GM21825 (cell line): ENCODE measurements around the gene GRK5.
"Not testable (repeated sequence)": the region's sequence is repeated elsewhere in the genome, so short reads cannot be mapped to it uniquely, and the experiment has no call there.

Experiments
- ATAC-seq: cut with Tn5 transposase; IDR thresholded peaks from one replicate; pipeline ENCODE4 v1.9.1; 2021; ENCODE audit warnings: mild to moderate bottlenecking, moderate library complexity; ENCODE audit not compliant: unreplicated experiment

GRK5 gene

DNA sequence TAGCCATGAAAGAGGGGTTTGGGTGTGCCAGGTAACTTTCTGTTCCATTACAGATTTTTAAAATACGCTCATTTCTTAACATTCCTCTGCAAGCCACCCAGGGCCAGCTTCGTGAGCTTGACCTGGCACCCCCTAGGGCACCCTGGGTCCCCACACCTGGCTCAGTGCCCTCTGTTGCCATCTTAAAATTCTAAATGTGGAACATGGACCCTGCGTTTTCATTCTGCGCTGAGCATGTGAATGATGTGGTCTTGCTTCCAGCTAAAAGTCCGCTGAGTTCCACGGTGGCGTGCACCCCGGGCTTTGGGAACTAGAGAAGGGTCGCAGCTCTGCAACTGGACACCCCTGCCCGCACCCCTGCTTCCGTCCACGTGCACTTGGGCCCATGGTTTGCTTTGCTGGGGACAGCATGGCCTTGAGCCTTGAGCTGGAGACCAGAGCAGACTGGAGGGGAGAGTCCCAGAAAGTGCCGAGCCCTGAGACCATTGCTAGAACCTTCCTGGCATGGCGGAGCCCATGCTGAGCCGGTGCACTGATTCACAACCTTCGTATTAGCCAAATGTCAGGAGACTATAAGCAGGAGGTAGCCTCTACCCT is 244.0 kb downstream of the GRK5 start:
- no peak for ATAC-seq

DNA sequence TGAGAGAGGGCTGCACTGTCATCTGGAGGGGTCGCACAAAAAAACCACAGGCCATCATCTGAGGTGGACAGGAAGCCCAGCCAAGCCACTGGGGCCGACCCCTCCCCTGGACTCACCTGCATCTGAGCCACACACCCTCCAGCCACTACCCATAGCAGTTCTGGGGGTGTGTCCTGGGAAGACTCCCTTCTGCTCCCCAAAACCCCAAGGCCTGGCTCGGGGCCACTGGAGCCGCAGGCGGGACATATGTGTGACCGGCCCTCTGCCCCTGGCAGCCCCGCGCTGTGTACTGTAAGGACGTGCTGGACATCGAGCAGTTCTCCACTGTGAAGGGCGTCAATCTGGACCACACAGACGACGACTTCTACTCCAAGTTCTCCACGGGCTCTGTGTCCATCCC is 245.0 kb downstream of the GRK5 start:
- no peak for ATAC-seq

DNA sequence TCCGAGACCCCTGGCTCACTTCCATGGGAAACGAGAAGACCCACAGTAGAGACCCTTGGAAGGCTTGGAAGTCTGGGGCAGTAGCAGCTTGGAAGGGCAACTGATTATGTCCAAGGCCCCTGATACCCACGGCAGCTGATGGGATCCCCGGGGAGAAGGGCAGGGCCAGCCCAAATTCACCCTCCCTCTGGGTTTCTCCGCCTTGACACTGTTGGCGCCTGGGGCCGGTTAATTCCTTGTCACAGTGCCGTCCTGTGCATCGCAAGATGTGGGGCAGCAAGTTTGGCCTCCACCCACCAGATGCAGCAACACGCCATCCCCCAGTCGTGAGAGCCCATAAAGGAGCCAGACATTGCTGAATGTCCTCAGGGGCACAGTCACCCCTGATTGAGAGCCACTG is 245.9 kb downstream of the GRK5 start:
- no peak for ATAC-seq

DNA sequence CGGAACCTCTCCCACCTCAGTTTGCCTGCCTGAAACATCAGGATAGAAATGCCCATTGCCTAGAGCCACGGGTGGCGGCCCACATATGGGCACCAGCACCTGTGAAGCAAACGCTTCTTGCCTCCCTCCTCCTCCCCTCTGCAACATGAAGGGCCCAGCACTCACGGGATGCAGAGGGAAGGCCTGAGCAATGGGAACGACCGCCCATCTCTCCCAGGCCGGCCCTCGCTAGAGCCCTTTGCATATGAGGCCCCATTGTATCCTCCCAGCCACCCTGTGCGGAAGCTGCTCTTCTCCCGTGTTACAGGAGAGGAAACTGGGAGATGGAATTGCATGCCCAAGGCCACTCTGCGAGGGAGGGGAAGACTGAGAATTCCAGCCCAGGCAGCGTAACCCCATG is 246.9 kb downstream of the GRK5 start:
- ATAC-seq, result no peak

DNA sequence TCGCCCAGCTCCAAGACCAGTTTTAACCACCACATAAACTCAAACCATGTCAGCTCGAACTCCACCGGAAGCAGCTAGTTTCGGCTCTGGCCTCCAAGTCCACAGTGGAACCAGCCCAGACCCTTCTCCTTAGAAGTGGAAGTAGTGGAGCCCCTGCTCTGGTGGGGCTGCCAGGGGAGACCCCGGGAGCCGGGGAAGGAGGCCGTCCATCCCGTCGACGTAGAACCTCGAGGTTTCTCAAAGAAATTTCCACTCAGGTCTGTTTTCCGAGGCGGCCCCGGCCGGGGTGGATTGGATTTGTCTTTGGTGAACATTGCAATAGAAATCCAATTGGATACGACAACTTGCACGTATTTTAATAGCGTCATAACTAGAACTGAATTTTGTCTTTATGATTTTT is 247.6 kb downstream of the GRK5 start:
- no peak for ATAC-seq

DNA sequence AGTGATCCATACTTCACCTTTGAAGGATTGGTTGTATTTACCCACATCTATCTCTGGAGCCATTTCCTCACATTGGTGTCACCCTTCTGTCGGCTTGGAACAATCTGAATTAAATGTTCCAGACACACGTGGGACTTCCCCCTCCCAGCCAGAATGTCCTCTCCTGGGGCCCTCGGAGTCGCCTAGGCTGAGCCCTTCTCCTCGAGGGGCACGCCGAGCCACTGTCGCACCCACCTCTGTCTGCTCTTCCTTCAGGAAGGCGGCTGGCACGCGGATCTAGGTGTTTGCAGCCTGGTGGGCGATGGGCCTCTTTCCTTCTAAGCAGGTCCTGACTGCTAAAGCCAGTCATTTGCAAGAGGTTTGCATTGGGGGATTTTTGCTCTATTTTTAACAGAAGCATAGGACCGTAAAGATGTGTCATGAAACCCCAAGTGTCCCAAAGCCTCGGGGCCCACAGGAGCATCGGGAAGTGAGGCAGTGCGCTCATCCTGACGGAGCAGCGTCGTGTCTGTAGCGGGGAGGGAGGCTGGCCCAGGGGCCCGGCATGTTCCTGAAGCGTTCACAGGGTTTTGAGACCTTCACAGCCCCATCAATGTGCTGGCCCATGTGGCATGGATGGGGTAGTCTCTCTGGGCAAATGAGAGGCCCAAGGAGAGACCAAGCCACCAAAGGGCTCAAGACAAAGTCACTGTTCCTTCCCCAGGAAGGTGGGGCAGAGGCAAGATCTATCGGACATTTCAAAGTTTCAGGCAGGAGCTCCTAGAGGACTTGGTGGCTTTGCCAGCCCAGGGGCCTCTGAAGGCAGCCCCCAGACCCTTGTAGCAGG is 248.5 kb downstream of the GRK5 start:
- no peak for ATAC-seq

DNA sequence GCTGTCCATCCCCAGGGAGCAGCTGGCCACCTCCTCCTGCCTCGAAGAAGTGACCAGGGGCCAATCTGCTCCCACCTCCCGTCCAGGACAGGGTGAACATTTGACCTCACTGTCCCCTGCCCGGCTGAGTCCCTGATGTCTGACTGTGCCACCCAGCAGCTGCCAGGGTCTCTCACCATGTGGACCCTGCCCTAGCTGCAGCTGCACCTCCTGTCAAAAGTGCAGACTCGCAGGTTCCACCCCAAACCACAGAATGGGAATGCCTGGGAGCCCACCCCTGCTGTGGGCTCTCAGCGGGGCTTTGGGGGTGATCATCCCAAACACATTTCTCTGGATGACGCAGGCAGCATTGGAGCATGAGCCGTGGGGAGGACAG is 249.1 kb downstream of the GRK5 start:
- no peak for ATAC-seq

DNA sequence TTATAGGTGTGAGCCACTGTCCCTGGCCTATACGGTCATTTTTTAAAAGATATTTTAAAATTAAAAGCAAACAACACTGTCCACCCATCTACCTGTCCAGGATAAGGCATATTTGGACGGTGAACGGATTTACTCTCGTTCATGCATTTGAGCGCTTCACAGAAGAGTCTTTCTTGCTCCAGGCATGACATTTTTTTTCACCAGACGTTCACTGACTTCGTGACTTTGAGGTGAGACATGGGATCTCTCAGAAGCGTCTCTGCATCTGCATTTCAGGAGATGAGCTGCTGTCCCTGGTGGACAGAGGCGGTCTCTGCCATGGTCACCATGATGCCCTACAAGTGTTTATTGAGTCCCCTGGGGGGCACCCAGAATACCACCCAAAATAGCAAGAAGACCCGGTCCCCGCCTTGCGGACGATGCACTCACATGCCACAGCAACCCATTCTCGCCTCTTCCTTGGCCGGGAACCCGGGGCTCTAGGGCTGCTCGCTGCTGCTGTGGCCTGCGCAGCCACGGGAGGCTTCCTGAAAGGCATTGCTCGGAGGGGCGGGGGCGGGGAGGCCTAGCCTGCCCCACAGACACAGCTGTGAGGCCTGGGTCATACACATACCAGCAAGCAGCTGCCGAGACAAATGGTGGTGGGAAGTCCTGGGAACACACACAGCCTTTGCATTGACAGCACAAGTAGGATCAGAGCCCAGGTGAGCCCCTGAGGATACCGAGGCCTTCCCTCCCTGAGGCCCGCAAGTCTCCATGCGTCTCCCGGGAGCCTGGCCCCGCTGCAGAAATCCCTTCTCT is 250.8 kb downstream of the GRK5 start:
- ATAC-seq, result no peak

DNA sequence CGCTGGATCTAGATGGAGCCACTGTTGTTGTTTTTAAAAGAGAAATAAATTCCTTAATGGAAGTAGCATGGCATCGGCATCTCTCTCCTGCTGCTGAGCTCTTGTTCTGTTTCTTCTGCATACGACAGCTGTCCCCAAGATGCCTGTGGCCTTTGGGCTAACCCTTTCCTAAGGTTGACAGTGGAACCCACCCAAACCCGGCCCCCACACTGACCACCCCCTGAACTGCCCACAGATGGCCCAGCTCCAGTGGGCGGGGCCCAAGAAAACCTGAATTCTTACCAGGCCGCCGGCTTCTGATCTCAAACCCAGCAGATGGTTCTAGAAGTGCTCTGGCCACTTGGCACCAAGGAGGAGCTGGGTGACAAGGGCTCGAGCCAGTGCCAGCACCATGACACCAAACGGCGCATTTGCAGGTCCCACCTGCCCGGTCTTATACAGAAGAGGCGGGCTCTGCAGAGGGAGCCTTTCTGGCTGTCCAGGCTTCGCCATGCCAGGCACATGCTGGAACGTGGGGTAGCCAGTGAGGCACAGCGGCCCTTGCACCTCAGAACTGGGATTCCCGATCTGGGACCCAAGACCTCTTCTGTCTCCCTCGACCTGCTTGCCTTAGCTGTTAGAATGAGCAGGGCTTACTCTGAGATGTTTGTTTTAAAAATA is 252.4 kb downstream of the GRK5 start:
- ATAC-seq, result no peak

DNA sequence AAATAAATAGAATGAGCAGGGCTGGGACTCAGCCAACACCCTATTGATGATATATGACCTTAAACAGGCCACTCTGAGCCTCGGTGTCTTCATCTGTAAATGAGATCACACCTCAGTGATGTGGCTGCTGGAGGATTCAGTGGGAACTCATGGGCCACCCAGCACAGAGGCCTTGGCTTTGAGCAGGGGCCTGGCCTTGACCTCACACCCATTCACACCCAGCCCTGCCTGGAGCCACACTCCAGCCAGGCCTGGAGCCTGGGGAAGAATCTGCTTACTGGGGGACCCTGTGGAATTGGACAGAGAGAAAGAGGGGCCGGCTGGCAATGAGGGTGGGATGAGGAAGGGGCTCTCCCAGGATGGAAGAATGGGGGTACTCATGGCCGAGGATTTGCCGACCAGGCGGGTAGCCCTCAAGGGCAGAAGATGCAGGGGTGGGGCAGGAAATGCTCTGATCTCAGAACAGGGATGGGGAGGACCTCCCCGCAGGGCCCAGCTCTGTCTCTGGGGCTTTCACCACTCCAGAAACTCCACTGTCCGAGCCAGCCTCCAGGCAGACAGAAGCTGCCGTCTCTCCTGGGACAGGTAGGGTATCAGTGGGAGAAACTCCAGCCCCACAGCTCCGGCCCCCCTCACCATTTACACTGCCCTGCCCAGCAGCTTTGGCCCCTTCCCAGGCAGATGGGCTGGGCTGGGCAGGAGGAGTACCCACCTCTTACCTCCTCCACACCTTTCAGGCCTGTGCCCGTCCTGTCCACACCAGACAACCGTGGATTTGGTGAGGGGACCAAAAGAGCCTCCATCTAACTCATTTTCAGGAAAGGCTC is 253.2 kb downstream of the GRK5 start:
- ATAC-seq, result no peak

DNA sequence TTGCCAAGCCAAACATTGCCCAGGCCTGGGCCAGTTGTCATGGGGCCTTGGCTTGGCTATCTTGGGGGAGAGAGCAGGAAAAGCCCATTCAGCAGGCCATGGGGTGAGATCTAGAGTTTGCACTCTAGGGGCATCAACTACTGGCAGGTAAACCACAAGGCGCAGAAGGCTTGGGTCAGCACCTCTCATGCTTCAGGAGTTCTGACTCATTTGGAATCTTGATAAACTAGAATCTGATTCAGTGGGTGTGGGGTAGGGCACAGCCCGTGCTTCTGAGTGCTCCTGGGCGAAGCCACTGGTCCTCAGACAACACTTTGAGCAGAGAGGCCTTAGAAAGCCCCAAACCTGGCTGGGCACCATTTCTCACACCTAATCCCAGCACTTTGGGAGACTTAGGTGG is 254.0 kb downstream of the GRK5 start:
- no peak for ATAC-seq

DNA sequence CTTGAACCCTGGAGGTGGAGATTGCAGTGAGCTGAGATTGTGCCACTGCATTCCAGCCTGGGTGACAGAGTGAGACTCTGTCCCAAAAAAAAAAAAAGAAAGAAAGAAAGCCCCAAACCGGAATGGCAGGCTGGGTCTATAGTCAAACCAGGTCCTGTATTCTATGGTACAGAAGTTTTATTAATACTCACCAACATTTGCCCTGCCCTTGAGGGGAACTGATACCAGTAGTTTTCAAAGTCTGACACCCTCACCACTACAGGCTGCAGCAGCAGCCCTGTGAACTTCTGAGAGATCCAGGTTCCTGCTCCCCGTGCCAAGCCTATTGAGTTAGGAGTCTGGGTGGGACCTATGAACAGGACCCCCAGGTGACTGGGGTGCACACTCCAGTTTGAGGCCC is 254.6 kb downstream of the GRK5 start:
- peak; percentile 53 for ATAC-seq

DNA sequence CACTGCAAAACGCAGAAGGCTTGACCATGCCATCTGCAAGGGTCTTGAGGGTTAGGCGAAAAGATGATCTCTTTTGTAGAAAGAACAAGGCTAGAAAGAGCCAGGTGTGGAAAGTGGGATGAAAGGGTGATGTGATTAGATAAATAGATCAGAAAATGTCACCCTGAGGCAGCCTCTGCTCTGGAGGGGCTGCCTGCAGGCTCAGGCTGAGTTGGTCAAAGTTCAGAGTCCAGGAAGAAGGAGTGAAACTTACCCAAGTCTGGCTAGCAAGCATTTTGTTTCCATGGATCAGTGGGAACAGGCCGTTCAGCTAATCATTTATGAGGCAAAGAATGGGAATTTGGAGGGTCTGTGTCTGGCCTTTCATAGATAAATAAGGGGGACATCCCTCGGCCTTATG is 255.4 kb downstream of the GRK5 start:
- ATAC-seq, result no peak

DNA sequence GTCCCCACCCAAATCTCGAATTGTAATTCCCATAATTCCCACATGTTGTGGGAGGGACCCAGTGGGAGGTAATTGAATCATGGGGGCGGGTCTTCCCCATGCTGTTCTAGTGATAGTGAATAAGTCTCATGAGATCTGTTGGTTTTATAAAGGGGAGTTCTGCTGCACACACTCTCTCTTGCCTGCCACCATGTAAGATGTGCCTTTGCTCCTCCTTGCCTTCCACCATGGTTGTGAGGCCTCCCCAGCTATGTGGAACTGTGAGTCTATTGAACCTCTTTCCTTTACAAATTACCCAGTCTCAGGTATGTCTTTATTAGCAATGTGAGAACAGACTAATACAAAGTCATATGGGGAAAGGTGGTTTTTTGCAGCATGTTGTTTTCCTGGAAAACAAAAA is 255.8 kb downstream of the GRK5 start:
- ATAC-seq, result not testable (repeated sequence)

DNA sequence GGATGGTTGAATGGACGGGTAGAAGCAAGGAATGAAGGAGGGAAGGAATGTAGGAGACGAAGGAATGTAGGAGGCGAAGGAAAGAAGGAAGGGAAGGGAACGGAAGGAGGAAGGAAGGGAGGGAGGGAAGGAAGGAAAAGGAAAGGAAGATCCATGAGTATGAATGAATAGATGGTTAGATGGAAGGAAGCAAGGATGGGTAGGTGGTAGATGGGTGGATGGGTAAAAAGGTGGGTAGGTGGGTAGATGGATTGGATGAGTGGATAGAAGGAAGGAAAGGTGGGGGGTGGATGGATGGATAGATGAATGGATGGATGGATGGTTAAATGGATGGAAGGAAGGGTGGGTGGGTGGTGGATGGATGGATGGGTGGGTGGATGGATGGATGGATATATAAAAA is 257.7 kb downstream of the GRK5 start:
- no peak for ATAC-seq

DNA sequence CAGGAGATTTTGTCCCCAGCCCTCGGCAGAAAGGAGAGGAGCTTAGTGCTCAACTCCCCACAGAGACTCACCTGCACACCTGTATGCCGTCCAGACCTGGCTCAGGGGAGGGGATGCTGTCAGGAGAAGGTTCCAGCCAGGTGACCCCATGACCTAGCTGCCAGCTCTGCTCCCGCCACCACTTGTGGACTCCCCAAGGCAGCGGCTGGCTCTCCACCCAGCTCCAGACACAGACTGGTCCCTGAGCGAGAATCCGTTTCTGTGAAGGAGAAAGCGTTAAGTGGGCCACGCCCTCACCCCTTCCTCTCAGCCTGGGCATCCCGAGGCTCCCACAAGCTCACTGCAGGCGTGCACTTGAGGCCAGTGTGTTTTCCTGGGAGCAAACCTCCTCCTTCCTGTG is 258.7 kb downstream of the GRK5 start:
- ATAC-seq, result no peak

DNA sequence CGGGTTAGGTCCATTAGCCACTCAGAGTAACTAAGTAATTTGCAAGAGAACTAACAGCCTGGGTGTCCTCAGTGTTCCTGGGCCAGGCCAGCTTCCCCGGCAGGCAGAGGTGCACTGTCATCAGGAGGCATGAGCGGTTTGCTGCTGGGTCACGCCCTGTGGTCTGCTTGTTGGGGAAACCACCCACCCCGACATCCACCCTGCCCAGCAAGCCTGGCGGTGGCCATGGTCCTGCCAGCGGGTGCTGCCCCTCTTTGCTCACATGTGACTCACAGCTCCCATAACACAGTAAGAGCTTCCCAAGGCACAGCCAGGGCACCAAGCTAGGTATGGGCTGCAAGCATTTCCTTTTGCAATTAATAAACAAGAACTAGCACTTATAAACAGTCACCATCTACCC is 259.3 kb downstream of the GRK5 start:
- peak; percentile 59 for ATAC-seq

DNA sequence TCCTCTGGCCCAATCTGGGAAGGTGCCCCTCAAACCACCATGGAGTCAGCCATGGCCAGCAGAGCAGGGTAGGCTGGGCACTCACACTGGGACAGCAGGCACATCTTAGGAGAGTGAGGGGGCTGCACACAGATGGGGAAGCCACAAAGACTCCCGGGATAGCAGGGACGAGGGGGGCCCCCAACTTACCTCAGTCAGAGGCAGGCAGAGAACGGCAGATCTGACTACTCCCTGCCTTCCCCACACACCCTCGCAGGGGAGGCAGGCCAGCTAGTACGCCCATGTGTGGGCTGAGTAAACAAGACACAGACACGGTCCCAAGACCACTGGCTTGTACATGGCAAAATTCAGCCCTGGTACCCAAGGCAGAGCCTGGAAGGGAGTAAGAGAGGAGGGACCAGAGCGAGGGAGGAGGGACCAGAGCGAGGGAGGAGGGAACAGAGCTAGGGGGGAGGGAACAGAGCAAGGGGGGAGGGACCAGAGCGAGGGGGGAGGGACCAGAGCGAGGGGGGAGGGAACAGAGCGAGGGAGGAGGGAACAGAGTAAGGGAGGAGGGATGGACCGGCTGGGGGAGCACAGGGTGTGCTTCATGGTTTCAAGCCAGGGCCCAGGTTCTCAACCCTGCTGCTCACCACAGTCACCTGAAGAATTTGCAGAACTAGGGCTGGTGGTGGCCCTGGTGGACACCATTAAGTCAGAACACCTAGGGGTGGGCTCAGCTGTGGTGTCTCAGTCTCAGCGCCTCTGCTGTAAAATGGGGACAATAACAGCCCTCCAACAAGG is 261.4 kb downstream of the GRK5 start:
- ATAC-seq, result no peak

DNA sequence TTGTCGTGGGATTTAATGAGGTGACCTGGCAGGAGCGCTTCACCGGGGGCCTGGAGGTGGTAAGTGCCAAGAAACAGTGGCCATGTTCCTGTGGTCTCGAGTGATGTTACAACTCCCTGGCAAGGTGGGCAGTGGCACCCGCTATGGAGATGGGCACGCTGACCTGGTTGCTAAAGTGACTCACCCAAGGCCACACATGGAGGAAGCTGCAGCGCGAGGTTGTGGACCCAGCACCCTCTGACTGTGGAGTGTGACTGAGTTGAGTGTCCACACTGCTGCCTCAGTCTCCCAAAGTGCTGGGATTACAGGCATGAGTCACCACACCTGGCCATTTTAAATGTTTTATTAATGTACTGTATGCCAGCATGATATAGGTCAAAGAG is 261.9 kb downstream of the GRK5 start:
- ATAC-seq, result no peak

DNA sequence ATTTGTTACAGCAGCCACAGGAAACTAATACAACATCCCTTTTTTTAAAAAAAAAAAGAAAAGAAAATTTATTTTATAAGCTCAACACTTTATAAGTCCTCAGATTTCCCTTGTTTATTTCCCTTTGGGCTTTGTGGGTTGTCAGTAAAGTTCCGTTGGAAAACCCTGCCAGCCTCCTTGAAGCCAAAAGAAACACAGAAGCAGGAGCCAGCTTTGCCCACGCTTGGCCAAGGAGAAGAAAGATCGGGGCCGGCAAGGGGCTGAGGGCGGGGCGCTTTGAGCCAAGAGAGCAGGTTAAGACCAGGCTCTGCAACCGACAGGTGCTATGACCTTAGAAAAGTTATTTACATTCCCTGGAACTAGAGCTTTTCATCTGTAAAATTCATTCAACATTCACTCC is 262.5 kb downstream of the GRK5 start:
- ATAC-seq, result no peak
